Subcutaneous abdominal adipose tissue (tissue), 5 donors: Measurements from ENCODE around the gene GCSH.
A peak's percentile ranks its signal among the peaks of the same experiment; 100 is the strongest.

ENCODE experiments used
- H3K27ac ChIP-seq: one replicate; pipeline ENCODE4 v1.7.0; 2013; ENCODE audit warnings: low read depth, mild to moderate bottlenecking, inconsistent platforms, low read length, moderate library complexity
- H3K27me3 ChIP-seq, 5 donors: one replicate each; pipeline ENCODE4 v1.7.0; 2013; ENCODE audit warnings: low read length in 5 of 5, inconsistent platforms in 1 of 5; ENCODE audit not compliant: control insufficient read depth in 5 of 5, insufficient read depth in 4 of 5
- H3K36me3 ChIP-seq, 5 donors: one replicate each; pipeline ENCODE4 v1.7.0; 2013; ENCODE audit warnings: low read length in 5 of 5; ENCODE audit not compliant: control insufficient read depth in 5 of 5, insufficient read depth in 5 of 5
- H3K4me1 ChIP-seq, 5 donors: one replicate each; pipeline ENCODE4 v1.7.0; 2013; ENCODE audit warnings: low read length in 5 of 5, mild to moderate bottlenecking in 3 of 5, moderate library complexity in 1 of 5; ENCODE audit not compliant: control insufficient read depth in 5 of 5, insufficient read depth in 5 of 5
- H3K4me3 ChIP-seq, 5 donors: one replicate each; pipeline ENCODE4 v1.7.0; 2013; ENCODE audit warnings: low read length in 5 of 5, low read depth in 1 of 5
- H3K9ac ChIP-seq, 5 donors: one replicate each; pipeline ENCODE4 v1.7.0; 2013; ENCODE audit warnings: low read length in 5 of 5, mild to moderate bottlenecking in 4 of 5, moderate library complexity in 3 of 5
- H3K9me3 ChIP-seq, 5 donors: one replicate each; pipeline ENCODE4 v1.7.0; 2013; ENCODE audit warnings: low read length in 5 of 5; ENCODE audit not compliant: control insufficient read depth in 5 of 5
- donor health status: healthy.
- donor health status: healthy.
- donor health status: healthy.
- donor health status: healthy.
- donor health status: healthy.

Gene GCSH

GRCh38 chr16:81095953-81096714, at the start of gene GCSH:
GCSH (minus strand) TSS chr16:81096395; CDS start chr16:81096278, 117 bp downstream.
- Histone ChIP-seq H3K4me1 (peaks cover 0 to 17% (median 9%) of the 10 kb centered on the region in 5 donors), H3K9me3 (no peaks in the 10 kb centered on the region), H3K27me3 (no peaks in the 10 kb centered on the region), H3K27ac (peak within 1 kb of the TSS; percentile 81), H3K9ac (peak within 1 kb of the TSS in 4 of 5 donors; percentile 68 to 84 (median 76)), H3K36me3 (no peaks in the 10 kb centered on the region), H3K4me3 (peak within 1 kb of the TSS; percentile 62 to 83 (median 73))

GRCh38 chr16:81143921-81144471, 47.8 kb upstream of the GCSH start:
- H3K27ac ChIP-seq = no peak overlapping the region
- H3K4me3 ChIP-seq = no peak overlapping the region
- H3K9me3 ChIP-seq = no peaks in the 10 kb centered on the region
- H3K4me1 ChIP-seq = peaks cover 0 to 7% (median 7%) of the 10 kb centered on the region in 5 donors
- no peaks in the 10 kb centered on the region for H3K27me3 ChIP-seq
- no peak overlapping the region for H3K9ac ChIP-seq
- peaks cover 4 to 37% (median 26%) of the 10 kb centered on the region in 5 donors for H3K36me3 ChIP-seq

- Histone ChIP-seq H3K36me3 (peaks cover 4 to 27% (median 19%) of the 10 kb centered on the region in 5 donors), H3K27ac (no peak overlapping the region), H3K4me3 (no peak overlapping the region), H3K9ac (no peak overlapping the region), H3K9me3 (no peaks in the 10 kb centered on the region), H3K27me3 (no peaks in the 10 kb centered on the region), H3K4me1 (peaks cover 0 to 16% (median 14%) of the 10 kb centered on the region in 5 donors)
Measured at GRCh38 chr16:81142864-81143263, 46.7 kb upstream of the GCSH start.

- Histone ChIP-seq H3K9me3 (no peaks in the 10 kb centered on the region), H3K36me3 (peaks cover 4 to 15% (median 5%) of the 10 kb centered on the region in 5 donors), H3K27me3 (no peaks in the 10 kb centered on the region), H3K4me1 (peaks cover 3 to 33% (median 30%) of the 10 kb centered on the region in 5 donors), H3K9ac (no peak overlapping the region), H3K4me3 (no peak overlapping the region), H3K27ac (no peak overlapping the region)
Measured at GRCh38 chr16:81140930-81141780, 45.0 kb upstream of the GCSH start.

- no peak overlapping the region for H3K4me3 ChIP-seq
- H3K4me1 ChIP-seq = peaks cover 5 to 38% (median 33%) of the 10 kb centered on the region in 5 donors
- peaks cover 0 to 10% (median 2%) of the 10 kb centered on the region in 5 donors for H3K36me3 ChIP-seq
- H3K9ac ChIP-seq = peak overlapping the region in 1 of 5 donors; percentile 25
- peak overlapping the region; percentile 94 for H3K27ac ChIP-seq
- no peaks in the 10 kb centered on the region for H3K27me3 ChIP-seq
- no peaks in the 10 kb centered on the region for H3K9me3 ChIP-seq
Measured at GRCh38 chr16:81138831-81139557, 42.8 kb upstream of the GCSH start.

- Histone ChIP-seq H3K27ac (peak overlapping the region; percentile 94), H3K36me3 (peaks cover 0 to 10% (median 6%) of the 10 kb centered on the region in 5 donors)
Measured at GRCh38 chr16:81137754-81138153, 41.6 kb upstream of the GCSH start.

GRCh38 chr16:81136390-81137335, 40.5 kb upstream of the GCSH start:
- Histone ChIP-seq H3K9me3 (no peaks in the 10 kb centered on the region), H3K27me3 (no peaks in the 10 kb centered on the region), H3K4me1 (peaks cover 5 to 38% (median 33%) of the 10 kb centered on the region in 5 donors), H3K4me3 (peak overlapping the region in 1 of 5 donors; percentile 29), H3K9ac (peak overlapping the region in 1 of 5 donors; percentile 26), H3K36me3 (peaks cover 0 to 10% (median 8%) of the 10 kb centered on the region in 5 donors), H3K27ac (peak overlapping the region; percentile 94)

More at GRCh38 chr16:81137754-81138153, 41.6 kb upstream of the GCSH start:
- H3K4me1 ChIP-seq = peaks cover 5 to 38% (median 33%) of the 10 kb centered on the region in 5 donors
- no peak overlapping the region for H3K4me3 ChIP-seq
- H3K27me3 ChIP-seq = no peaks in the 10 kb centered on the region
- H3K9me3 ChIP-seq = no peaks in the 10 kb centered on the region
- no peak overlapping the region for H3K9ac ChIP-seq

GRCh38 chr16:81130126-81130525, 33.9 kb upstream of the GCSH start:
- Histone ChIP-seq H3K36me3 (peaks cover 0 to 42% (median 34%) of the 10 kb centered on the region in 5 donors), H3K9ac (no peak overlapping the region), H3K27ac (no peak overlapping the region), H3K4me3 (no peak overlapping the region), H3K4me1 (no peaks in the 10 kb centered on the region), H3K27me3 (no peaks in the 10 kb centered on the region), H3K9me3 (no peaks in the 10 kb centered on the region)
